ENCODE data around the gene SPTSSB.

SPTSSB gene

DNA sequence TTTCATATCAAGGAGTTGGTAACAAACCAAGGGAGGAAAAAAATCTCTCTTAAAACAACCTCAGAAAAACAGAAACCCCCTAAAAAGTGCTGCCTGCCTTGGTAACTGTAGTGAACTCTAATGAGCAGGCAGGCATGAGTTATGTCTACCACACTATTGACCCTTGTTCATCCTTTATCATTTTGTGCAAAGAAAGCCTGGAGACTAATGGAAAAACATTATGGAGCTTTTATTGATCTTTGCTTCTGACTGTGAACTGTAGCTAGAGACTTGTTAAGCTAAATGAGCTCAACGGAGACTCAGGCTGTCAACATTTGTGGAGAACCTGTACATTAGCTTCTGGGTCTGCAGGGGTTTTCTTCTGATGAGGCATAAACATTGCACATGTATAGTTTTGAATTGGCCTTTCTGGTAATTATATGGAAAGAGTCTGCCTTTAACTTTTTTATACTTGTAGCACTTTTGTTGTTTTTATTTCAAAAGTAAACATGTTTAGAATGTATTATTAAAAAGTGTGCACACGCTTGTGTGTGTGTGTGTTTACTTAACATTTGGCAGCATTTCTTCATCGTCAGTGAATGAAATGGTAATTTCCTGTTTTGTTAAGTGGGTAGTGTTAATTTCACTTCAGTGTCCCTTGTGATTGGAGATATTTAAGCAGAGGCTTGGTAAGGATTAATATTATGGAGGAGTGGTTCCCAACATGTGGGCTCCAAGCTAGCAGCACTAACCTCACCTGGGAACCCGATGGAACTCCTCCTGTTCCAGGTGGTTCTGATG lies 15.9 kb upstream of the SPTSSB start:
- H3K27ac ChIP-seq, result no peak overlapping the region
- H3K9me3 ChIP-seq (ENCODE audit: control insufficient read depth, low read length), result no peaks in the 10 kb centered on the region
- H3K9ac ChIP-seq, result no peak overlapping the region
- TF ChIP-seq, protein P1, sequence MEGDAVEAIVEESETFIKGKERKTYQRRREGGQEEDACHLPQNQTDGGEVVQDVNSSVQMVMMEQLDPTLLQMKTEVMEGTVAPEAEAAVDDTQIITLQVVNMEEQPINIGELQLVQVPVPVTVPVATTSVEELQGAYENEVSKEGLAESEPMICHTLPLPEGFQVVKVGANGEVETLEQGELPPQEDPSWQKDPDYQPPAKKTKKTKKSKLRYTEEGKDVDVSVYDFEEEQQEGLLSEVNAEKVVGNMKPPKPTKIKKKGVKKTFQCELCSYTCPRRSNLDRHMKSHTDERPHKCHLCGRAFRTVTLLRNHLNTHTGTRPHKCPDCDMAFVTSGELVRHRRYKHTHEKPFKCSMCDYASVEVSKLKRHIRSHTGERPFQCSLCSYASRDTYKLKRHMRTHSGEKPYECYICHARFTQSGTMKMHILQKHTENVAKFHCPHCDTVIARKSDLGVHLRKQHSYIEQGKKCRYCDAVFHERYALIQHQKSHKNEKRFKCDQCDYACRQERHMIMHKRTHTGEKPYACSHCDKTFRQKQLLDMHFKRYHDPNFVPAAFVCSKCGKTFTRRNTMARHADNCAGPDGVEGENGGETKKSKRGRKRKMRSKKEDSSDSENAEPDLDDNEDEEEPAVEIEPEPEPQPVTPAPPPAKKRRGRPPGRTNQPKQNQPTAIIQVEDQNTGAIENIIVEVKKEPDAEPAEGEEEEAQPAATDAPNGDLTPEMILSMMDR (IDR thresholded peaks at IDR 0.05), result no peak
- H3K36me3 ChIP-seq (ENCODE audit: control insufficient read depth, insufficient read depth, low read length), result no peaks in the 10 kb centered on the region
- no peak overlapping the region for H3K4me3 ChIP-seq (ENCODE audit: low read depth, low read length)
- H3K27me3 ChIP-seq (ENCODE audit: control insufficient read depth, insufficient read depth, low read length), result no peaks in the 10 kb centered on the region
- no peaks in the 10 kb centered on the region for H3K79me2 ChIP-seq
- H3K4me1 ChIP-seq, result no peaks in the 10 kb centered on the region
- no peak overlapping the region for H2AFZ ChIP-seq
- no peak overlapping the region for H3K4me2 ChIP-seq (ENCODE audit: low read length)

DNA sequence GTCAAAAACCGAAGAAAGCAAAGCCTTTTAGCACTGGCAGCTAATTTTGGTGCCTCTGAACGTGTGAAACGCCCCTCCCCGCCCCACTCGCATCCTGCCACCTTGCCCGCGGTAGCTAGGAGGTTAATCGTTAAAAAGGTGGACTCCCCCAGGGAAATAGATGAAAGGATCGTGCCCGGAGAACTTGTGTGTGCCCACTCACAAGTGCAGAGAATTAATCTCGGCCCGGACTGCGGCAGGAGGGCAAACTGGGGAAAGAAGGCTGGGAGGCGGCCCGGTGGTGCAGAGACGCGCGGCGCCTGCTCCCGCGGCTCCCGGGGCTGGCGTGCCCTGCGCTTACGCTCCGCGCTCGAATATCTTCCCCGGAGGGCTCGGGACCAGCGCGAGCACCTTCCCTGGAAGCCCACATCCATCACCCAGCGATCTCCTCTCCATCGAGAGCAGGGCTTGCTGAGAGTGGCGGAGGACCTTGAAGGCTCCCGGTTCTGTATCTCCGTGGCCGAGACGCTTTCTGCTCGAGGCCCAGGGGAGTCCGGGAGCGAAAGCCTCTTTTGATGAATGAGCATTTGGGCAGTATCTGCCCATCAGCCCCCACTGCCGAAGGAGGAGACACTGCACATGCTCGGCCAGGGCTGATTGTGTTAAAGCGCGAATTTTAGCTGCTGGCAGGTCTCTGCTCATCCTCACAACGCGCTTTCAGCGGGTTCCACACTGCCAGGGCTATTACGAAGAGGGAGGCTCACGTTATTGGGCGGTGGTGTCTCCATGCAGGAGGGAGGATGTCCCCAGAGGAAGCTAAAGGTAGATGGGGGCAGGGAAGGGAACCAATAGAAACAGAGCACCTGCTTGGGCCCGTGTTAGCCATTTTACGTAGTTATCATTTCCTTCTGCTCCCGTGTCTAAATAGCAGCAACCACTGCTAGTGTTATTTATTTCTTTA lies 1.3 kb upstream of the SPTSSB start:
- H3K27me3 ChIP-seq (ENCODE audit: control insufficient read depth, insufficient read depth, low read length), result peaks cover 2% of the 10 kb centered on the region
- H3K9me3 ChIP-seq (ENCODE audit: control insufficient read depth, low read length), result no peaks in the 10 kb centered on the region
- TF ChIP-seq, protein P1 (IDR thresholded peaks at IDR 0.05), result no peak
- H3K9ac ChIP-seq, result no peak overlapping the region
- H3K36me3 ChIP-seq (ENCODE audit: control insufficient read depth, insufficient read depth, low read length), result no peaks in the 10 kb centered on the region
- H3K4me2 ChIP-seq (ENCODE audit: low read length), result peak overlapping the region; percentile 83
- peak overlapping the region; percentile 88 for H2AFZ ChIP-seq
- H3K79me2 ChIP-seq, result no peaks in the 10 kb centered on the region
- no peak overlapping the region for H3K27ac ChIP-seq
- H3K4me1 ChIP-seq, result peaks cover 3% of the 10 kb centered on the region
- peak overlapping the region; percentile 54 for H3K4me3 ChIP-seq (ENCODE audit: low read depth, low read length)

DNA sequence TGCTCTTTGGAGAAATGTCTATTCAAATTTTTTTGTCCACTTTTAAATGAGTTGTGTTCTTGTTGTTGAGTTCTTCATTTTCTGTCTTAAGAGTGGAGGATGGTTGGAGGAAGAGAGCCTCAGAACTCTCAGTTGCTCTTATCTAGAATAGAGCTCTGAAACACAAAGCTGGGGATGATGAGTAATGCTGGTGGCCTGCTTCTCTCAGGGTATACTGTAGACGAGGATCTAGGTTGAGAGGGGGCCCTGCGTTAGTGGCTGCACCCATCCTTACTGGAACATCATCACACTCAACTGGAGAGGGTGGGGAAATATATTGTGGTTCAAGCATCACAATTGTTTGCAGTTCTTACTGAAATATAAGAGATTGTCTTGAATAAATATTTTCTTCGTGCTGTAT lies 1.8 kb downstream of the SPTSSB start:
- H3K4me2 ChIP-seq (ENCODE audit: low read length), result no peak overlapping the region

DNA sequence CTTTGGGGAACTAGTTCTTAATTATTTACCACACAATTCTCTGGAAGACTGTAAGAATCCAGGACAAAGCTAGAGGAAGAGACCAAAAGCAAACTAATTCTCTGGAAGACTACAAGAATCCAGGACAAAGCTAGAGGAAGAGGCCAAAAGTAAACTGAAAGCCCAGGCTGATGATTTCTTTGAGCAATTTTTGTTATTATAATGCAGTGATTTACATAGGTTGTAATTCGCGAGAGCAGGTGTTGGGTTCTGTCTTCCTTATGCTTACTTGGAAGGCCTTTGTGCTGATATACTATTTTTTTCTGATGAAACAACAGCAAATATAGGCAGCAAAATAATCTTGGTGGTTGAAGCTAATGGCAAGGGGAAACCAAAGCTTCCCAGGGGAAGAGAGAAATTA lies 5.2 kb downstream of the SPTSSB start:
- Histone ChIP-seq H3K9me3 (ENCODE audit: control insufficient read depth, low read length) (no peaks in the 10 kb centered on the region), H3K4me1 (no peaks in the 10 kb centered on the region), H3K4me3 (ENCODE audit: low read depth, low read length) (no peak overlapping the region), H3K27ac (no peak overlapping the region), H3K36me3 (ENCODE audit: control insufficient read depth, insufficient read depth, low read length) (no peaks in the 10 kb centered on the region), H3K27me3 (ENCODE audit: control insufficient read depth, insufficient read depth, low read length) (no peaks in the 10 kb centered on the region), H2AFZ (peak overlapping the region; percentile 16), H3K9ac (no peak overlapping the region), H3K79me2 (no peaks in the 10 kb centered on the region), H3K4me2 (ENCODE audit: low read length) (no peak overlapping the region)
- TF ChIP-seq, protein P1 (IDR thresholded peaks at IDR 0.05), result no peak

More for the DNA sequence above, 1.8 kb downstream of the SPTSSB start:
- no peaks in the 10 kb centered on the region for H3K79me2 ChIP-seq
- H3K9ac ChIP-seq, result no peak overlapping the region
- TF ChIP-seq, protein P1 (IDR thresholded peaks at IDR 0.05), result no peak
- peaks cover 2% of the 10 kb centered on the region for H3K27me3 ChIP-seq (ENCODE audit: control insufficient read depth, insufficient read depth, low read length)
- no peak overlapping the region for H3K27ac ChIP-seq
- peaks cover 3% of the 10 kb centered on the region for H3K4me1 ChIP-seq
- no peaks in the 10 kb centered on the region for H3K9me3 ChIP-seq (ENCODE audit: control insufficient read depth, low read length)
- no peak overlapping the region for H2AFZ ChIP-seq
- H3K36me3 ChIP-seq (ENCODE audit: control insufficient read depth, insufficient read depth, low read length), result no peaks in the 10 kb centered on the region
- no peak overlapping the region for H3K4me3 ChIP-seq (ENCODE audit: low read depth, low read length)

Data from parathyroid adenoma (tissue), 2 donors.